ENCODE measurements around the gene BSDC1.

DNA sequence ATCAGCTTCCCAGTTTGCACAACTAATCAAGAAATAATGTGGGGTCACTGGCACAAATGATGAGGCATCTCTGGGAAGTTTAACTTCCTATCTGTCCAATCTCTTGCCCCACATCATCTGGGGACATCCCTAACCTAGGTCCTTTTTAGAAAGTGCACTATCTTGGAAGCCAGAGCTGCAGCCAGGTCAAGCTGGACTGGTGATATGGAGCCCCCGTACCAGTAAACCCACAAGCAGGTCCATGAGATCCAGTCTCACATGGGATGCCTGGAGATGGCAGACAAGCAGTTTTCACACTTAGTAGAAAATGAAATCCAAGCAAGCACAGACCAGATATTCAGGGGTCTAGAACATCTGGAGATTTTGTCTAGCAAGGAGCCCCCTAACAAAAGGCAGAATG, 27.5 kb upstream of the BSDC1 start:
- TF ChIP-seq CTCF (IDR thresholded peaks at IDR 0.05) = no peak
- TF ChIP-seq TCF7L2 (IDR thresholded peaks at IDR 0.05; ENCODE audit: low read depth, low read length) = no peak
- no peak for TF ChIP-seq POLR2AphosphoS5 (IDR thresholded peaks at IDR 0.05; ENCODE audit: low read depth, low read length)
